HepG2 (cell line): ENCODE data around the gene PLAGL2. TPM values are rescaled to one million over a fixed set of nuclear protein-coding genes. Genes with fewer than 3 reads are reported as not detected.
A peak's percentile ranks its signal among the peaks of the same experiment; 100 is the strongest.

Experiments
- ATAC-seq: fragments of 200-7000 bp; cut with Tn5 transposase; 3 replicates; pipeline ENCODE4 v1.9.1; 2020; ENCODE audit warnings: mild to moderate bottlenecking, moderate library complexity
- BruUV-seq: library from RNA; stranded (reverse); fragments of 400-500 nt; replicated peaks from 2 replicates; lab custom pipeline; 2021; lab: Mats Ljungman, UMichigan
- CTCF ChIA-PET: fragments of 300-600 bp; formaldehyde crosslinking; extraction: SDS; loops from one replicate; lab custom pipeline; 2021; ENCODE audit warnings: low total read pairs, inconsistent platforms, low intra/inter-chr PET ratio; lab: Yijun Ruan, JAX
- POLR2A ChIA-PET: fragments of 350-600 bp; sonication (Branson Sonifier 250); formaldehyde crosslinking; loops from one replicate; lab custom pipeline; 2020; ENCODE audit warnings: antibody characterized with exemption, inconsistent platforms; lab: Yijun Ruan, JAX
- DNase-seq: peaks from one replicate; pipeline ENCODE4 v3.0.0-alpha.2; 2015; ENCODE audit warnings: low spot score
- FAIRE-seq: peaks from 3 replicates; lab custom pipeline; 2011; peaks lifted over from hg19 to GRCh38; lab: Jason Lieb, UNC
- H2AFZ ChIP-seq: one replicate; pipeline ENCODE4 v1.6.1; 2011; ENCODE audit warnings: low read length, inconsistent platforms
- H3K27ac ChIP-seq: fragments of 300-600 bp; 3 replicates; pipeline ENCODE4 v1.8.0; 2011; ENCODE audit warnings: mixed run types, mild to moderate bottlenecking, mixed read lengths, low read length, inconsistent platforms; ENCODE audit not compliant: insufficient read depth; ENCODE audit errors: extremely low read length
- H3K27me3 ChIP-seq, 2 experiments: fragments of 200-600 bp in 1 of 2; 2 replicates in 1 of 2; 3 replicates in 1 of 2; pipeline versions ENCODE4 v1.6.0 to v1.8.0; 2011; ENCODE audit warnings: low read length in 2 of 2, mild to moderate bottlenecking in 2 of 2, moderate library complexity in 2 of 2, inconsistent platforms in 1 of 2; ENCODE audit not compliant: insufficient read depth in 2 of 2, control insufficient read depth in 1 of 2
- H3K36me3 ChIP-seq, 2 experiments: fragments of 200-600 bp in 1 of 2; replicated peaks in 1 of 2; 2 replicates in 1 of 2; 3 replicates in 1 of 2; pipeline versions ENCODE4 v1.5.1 to v1.8.0; 2011; ENCODE audit warnings: low read length in 2 of 2, inconsistent platforms in 1 of 2; ENCODE audit not compliant: insufficient read depth in 2 of 2, control insufficient read depth in 1 of 2
- H3K4me1 ChIP-seq: 2 replicates; pipeline ENCODE4 v1.5.1; 2012; ENCODE audit warnings: low read length, inconsistent platforms; ENCODE audit not compliant: insufficient read depth
- H3K4me2 ChIP-seq: 2 replicates; pipeline ENCODE4 v1.6.0; 2011; ENCODE audit warnings: low read depth, low read length, inconsistent platforms
- H3K4me3 ChIP-seq, 3 experiments: fragments of 200-600 bp in 1 of 3; sonication (generic), shearing (Covaris generic) in 1 of 3; replicated peaks in 1 of 3; 2 replicates each; pipeline ENCODE4 v1.5.1; 2011 to 2016; ENCODE audit warnings: low read length in 3 of 3, inconsistent platforms in 2 of 3, low read depth in 2 of 3, mild to moderate bottlenecking in 2 of 3, control low read depth in 1 of 3, mixed read lengths in 1 of 3; ENCODE audit not compliant: insufficient read depth in 1 of 3
- H3K79me2 ChIP-seq: one replicate; pipeline ENCODE4 v1.6.1; 2011; ENCODE audit warnings: low read length, inconsistent platforms; ENCODE audit not compliant: insufficient read depth
- H3K9ac ChIP-seq: 2 replicates; pipeline ENCODE4 v1.6.0; 2011; ENCODE audit warnings: mild to moderate bottlenecking, low read depth, low read length, inconsistent platforms; ENCODE audit not compliant: insufficient read depth
- H3K9me3 ChIP-seq: 2 replicates; pipeline ENCODE4 v1.5.1; 2012; ENCODE audit warnings: mild to moderate bottlenecking, low read length
- H4K20me1 ChIP-seq: 2 replicates; pipeline ENCODE4 v1.6.0; 2011; ENCODE audit warnings: inconsistent platforms, mild to moderate bottlenecking, low read length, moderate library complexity; ENCODE audit not compliant: insufficient read depth
- AGO2 ChIP-seq: fragments of 200-400 bp; formaldehyde crosslinking; optimal IDR thresholded peaks from 2 replicates; pipeline ENCODE3; 2017; ENCODE audit warnings: mild to moderate bottlenecking, low read depth, low read length, moderate library complexity
- CEBPG ChIP-seq: IDR thresholded peaks from 2 replicates; pipeline ENCODE4 v1.6.1; 2016
- DNMT3B ChIP-seq: conservative IDR thresholded peaks from 2 replicates; pipeline ENCODE4 v1.6.1; 2016; ENCODE audit warnings: missing biosample characterization, control low read depth
- GTF2F1 ChIP-seq: fragments of 150-350 bp; IDR thresholded peaks from 2 replicates; pipeline ENCODE4 v1.6.1; 2014; ENCODE audit warnings: low read length
- HCFC1 ChIP-seq: fragments of 150-350 bp; IDR thresholded peaks from 2 replicates; pipeline ENCODE4 v1.6.1; 2014; ENCODE audit warnings: low read depth, low read length
- HOXA5 ChIP-seq: sonication (generic); formaldehyde crosslinking; IDR thresholded peaks from 2 replicates; pipeline ENCODE4 v1.4.0; 2020; ENCODE audit warnings: missing genetic modification reagents
- TOPORS ChIP-seq: sonication (generic); formaldehyde crosslinking; IDR thresholded peaks from 2 replicates; pipeline ENCODE4 v1.8.0; 2023; ENCODE audit warnings: mild to moderate bottlenecking, missing genetic modification reagents
- ZFYVE20 ChIP-seq: sonication (generic); formaldehyde crosslinking; IDR thresholded peaks from 2 replicates; pipeline ENCODE4 v1.8.0; 2023; ENCODE audit warnings: low read depth, mild to moderate bottlenecking, moderate library complexity, missing genetic modification reagents, borderline replicate concordance
- ZNF20 ChIP-seq: sonication (generic); formaldehyde crosslinking; IDR thresholded peaks from 2 replicates; pipeline ENCODE4 v1.4.0; 2020; ENCODE audit warnings: mild to moderate bottlenecking, moderate library complexity, missing genetic modification reagents
- ZNF33A ChIP-seq: sonication (generic); formaldehyde crosslinking; IDR thresholded peaks from 2 replicates; pipeline ENCODE4 v1.5.1; 2020; ENCODE audit warnings: missing genetic modification reagents, mild to moderate bottlenecking, moderate library complexity, borderline replicate concordance
- ZNF382 ChIP-seq: sonication (generic); formaldehyde crosslinking; IDR thresholded peaks from 2 replicates; pipeline ENCODE4 v1.5.0; 2020; ENCODE audit warnings: missing genetic modification reagents, mild to moderate bottlenecking, borderline replicate concordance
- ZNF547 ChIP-seq: sonication (generic); formaldehyde crosslinking; IDR thresholded peaks from 2 replicates; pipeline ENCODE4 v1.5.1; 2020; ENCODE audit warnings: mild to moderate bottlenecking, missing genetic modification reagents
- ZNF652 ChIP-seq: IDR thresholded peaks from 2 replicates; pipeline ENCODE4 v1.6.1; 2016; ENCODE audit warnings: low read depth, borderline replicate concordance
- ZNF746 ChIP-seq: sonication (generic); formaldehyde crosslinking; IDR thresholded peaks from 2 replicates; pipeline ENCODE4 v1.8.0; 2022; ENCODE audit warnings: mild to moderate bottlenecking, missing genetic modification reagents
- ZNF75D ChIP-seq: sonication (generic); formaldehyde crosslinking; IDR thresholded peaks from 2 replicates; pipeline ENCODE4 v1.8.1; 2023; ENCODE audit warnings: missing genetic modification reagents, mild to moderate bottlenecking, borderline replicate concordance
- ZNF782 ChIP-seq: sonication (generic); formaldehyde crosslinking; IDR thresholded peaks from 2 replicates; pipeline ENCODE4 v1.4.0; 2020; ENCODE audit warnings: missing genetic modification reagents, mild to moderate bottlenecking, borderline replicate concordance
- ZSCAN9 ChIP-seq: IDR thresholded peaks from 2 replicates; pipeline ENCODE4 v1.6.1; 2016; ENCODE audit warnings: borderline replicate concordance
- WGBS: methylation state at CpG from one replicate; pipeline ENCODE4 v1.1.6; 2017; ENCODE audit warnings: low lambda C conversion rate; 5-methylcytosine and 5-hydroxymethylcytosine counted together
- in situ Hi-C: cut with HindIII; loops from 2 replicates; pipeline ENCODE4 v1.10.0; 2017; ENCODE audit warnings: low pct_unique_long_range_greater_than_20kb; ENCODE audit not compliant: extremely low pct_ligation_motif_present
- intact Hi-C: fragments of 100-400 bp; cut with micrococcal nuclease; formaldehyde crosslinking; loops from one replicate; pipeline ENCODE4 v1.10.0; 2022; ENCODE audit not compliant: unreplicated experiment
- polyA plus RNA-seq, 8 experiments: library from polyadenylated mRNA; depleted of rRNA in 3 of 8; stranded (reverse) in 7 of 8; unstranded in 1 of 8; fragments of >200 nt; fragmentation: Illumina TruSeq in 4 of 8; extraction: Trizol in 4 of 8; gene quantifications; 2 replicates each; pipeline versions ENCODE4 v1.2.1 to v1.2.3, GENCODE V29; 2011 to 2016; ENCODE audit warnings: low read depth in 4 of 8, missing spikeins in 1 of 8, mixed read lengths in 1 of 8; ENCODE audit not compliant: insufficient read depth in 1 of 8
- total RNA-seq, 5 experiments: library from RNA; depleted of rRNA; stranded (reverse); fragments of >200 nt; fragmentation: Illumina TruSeq; extraction: Trizol; gene quantifications; 2 replicates each; pipeline ENCODE4 v1.2.3, GENCODE V29; 2016; ENCODE audit warnings: low read depth in 1 of 5
- TF ChIP-seq, protein P1 (sequence below): sonication (generic); formaldehyde crosslinking; IDR thresholded peaks from 2 replicates; pipeline ENCODE4 v1.4.0; 2020; ENCODE audit warnings: missing genetic modification reagents
- TF ChIP-seq, protein P2 (sequence below): sonication (generic); formaldehyde crosslinking; IDR thresholded peaks from 2 replicates; pipeline ENCODE4 v1.4.0; 2020; ENCODE audit warnings: mild to moderate bottlenecking, missing genetic modification reagents
- TF ChIP-seq, protein P3 (sequence below): sonication (generic); formaldehyde crosslinking; IDR thresholded peaks from 2 replicates; pipeline ENCODE4 v1.5.1; 2020; ENCODE audit warnings: mild to moderate bottlenecking, missing genetic modification reagents, moderate library complexity
- TF ChIP-seq, protein P4 (sequence below): sonication (generic); formaldehyde crosslinking; conservative IDR thresholded peaks from 2 replicates; pipeline ENCODE4 v1.4.0; 2020; ENCODE audit warnings: mild to moderate bottlenecking, missing genetic modification reagents, moderate library complexity

PLAGL2 gene
- total and polyA plus RNA-seq, 2 of the 13 experiments (the other 11 are each of a cell fraction or from before 2014, with no cell fraction given) = 15.2 to 15.3 TPM

DNA sequence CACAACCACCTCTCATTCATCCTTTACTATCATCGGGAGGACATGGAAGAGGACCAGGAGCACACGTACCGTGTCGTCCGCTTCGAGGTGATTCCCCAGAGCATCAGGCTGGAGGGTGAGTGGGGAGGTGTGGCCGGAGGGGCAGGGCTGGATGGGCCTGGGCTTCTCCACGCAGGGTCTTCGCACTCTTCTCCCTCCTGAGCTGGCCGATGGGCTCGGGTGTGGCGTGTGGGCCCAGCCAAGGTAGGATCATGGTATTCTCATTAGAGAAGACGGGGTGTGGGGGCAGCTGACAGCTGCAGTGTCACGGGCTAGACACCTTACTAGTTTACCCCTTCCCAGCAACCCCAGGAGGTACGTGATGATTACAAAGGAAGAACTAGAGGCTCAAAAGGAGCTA is 64.6 kb downstream of the PLAGL2 start:
- CTCF ChIA-PET = no interaction called here
- Histone ChIP-seq H3K79me2 (no peaks in the 10 kb centered on the region), H2AFZ (no peak overlapping the region), H3K4me1 (peaks cover 9% of the 10 kb centered on the region; the same call in 1 of the 2 replicates), H3K27me3 (no peaks in the 10 kb centered on the region), H3K4me3 (no peak overlapping the region), H4K20me1 (no peaks in the 10 kb centered on the region), H3K36me3 (peaks cover 69 to 93% of the 10 kb centered on the region in 2 experiments), H3K9me3 (no peaks in the 10 kb centered on the region), H3K9ac (no peak overlapping the region), H3K4me2 (no peak overlapping the region), H3K27ac (no peak overlapping the region)
- BruUV-seq = no TSS peak
- POLR2A ChIA-PET = no interaction called here
- in situ Hi-C loops = no loop called here
- intact Hi-C loops = no loop called here
- ATAC-seq (no peak), FAIRE-seq (no peak), DNase-seq (no peak)
- whole genome bisulfite sequencing = over 99% methylated on average over 15 of the region's 15 CpGs
- TF ChIP-seq TOPORS (no peak), HOXA5 (CRISPR knock-in tag) (no peak), DNMT3B (CRISPR knock-in tag) (no peak), GTF2F1 (no peak), ZNF382 (CRISPR knock-in tag) (no peak), ZSCAN9 (CRISPR knock-in tag) (no peak), ZFYVE20 (CRISPR knock-in tag) (no peak), ZNF33A (no peak), ZNF652 (no peak), ZNF75D (CRISPR knock-in tag) (no peak), ZNF547 (CRISPR knock-in tag) (no peak), AGO2 (peak; percentile 43), CEBPG (no peak), ZNF782 (CRISPR knock-in tag) (no peak), ZNF20 (no peak), ZNF746 (CRISPR knock-in tag) (no peak), HCFC1 (no peak)
- TF ChIP-seq, protein P1, sequence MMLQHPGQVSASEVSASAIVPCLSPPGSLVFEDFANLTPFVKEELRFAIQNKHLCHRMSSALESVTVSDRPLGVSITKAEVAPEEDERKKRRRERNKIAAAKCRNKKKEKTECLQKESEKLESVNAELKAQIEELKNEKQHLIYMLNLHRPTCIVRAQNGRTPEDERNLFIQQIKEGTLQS (CRISPR knock-in tag) = no peak
- TF ChIP-seq, protein P2, sequence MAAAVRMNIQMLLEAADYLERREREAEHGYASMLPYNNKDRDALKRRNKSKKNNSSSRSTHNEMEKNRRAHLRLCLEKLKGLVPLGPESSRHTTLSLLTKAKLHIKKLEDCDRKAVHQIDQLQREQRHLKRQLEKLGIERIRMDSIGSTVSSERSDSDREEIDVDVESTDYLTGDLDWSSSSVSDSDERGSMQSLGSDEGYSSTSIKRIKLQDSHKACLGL = 0 out of 2 replicates have a peak, but pooled peaks have one; percentile 34
- TF ChIP-seq, protein P3, sequence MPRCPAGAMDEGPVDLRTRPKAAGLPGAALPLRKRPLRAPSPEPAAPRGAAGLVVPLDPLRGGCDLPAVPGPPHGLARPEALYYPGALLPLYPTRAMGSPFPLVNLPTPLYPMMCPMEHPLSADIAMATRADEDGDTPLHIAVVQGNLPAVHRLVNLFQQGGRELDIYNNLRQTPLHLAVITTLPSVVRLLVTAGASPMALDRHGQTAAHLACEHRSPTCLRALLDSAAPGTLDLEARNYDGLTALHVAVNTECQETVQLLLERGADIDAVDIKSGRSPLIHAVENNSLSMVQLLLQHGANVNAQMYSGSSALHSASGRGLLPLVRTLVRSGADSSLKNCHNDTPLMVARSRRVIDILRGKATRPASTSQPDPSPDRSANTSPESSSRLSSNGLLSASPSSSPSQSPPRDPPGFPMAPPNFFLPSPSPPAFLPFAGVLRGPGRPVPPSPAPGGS (CRISPR knock-in tag) = no peak
- TF ChIP-seq, protein P4, sequence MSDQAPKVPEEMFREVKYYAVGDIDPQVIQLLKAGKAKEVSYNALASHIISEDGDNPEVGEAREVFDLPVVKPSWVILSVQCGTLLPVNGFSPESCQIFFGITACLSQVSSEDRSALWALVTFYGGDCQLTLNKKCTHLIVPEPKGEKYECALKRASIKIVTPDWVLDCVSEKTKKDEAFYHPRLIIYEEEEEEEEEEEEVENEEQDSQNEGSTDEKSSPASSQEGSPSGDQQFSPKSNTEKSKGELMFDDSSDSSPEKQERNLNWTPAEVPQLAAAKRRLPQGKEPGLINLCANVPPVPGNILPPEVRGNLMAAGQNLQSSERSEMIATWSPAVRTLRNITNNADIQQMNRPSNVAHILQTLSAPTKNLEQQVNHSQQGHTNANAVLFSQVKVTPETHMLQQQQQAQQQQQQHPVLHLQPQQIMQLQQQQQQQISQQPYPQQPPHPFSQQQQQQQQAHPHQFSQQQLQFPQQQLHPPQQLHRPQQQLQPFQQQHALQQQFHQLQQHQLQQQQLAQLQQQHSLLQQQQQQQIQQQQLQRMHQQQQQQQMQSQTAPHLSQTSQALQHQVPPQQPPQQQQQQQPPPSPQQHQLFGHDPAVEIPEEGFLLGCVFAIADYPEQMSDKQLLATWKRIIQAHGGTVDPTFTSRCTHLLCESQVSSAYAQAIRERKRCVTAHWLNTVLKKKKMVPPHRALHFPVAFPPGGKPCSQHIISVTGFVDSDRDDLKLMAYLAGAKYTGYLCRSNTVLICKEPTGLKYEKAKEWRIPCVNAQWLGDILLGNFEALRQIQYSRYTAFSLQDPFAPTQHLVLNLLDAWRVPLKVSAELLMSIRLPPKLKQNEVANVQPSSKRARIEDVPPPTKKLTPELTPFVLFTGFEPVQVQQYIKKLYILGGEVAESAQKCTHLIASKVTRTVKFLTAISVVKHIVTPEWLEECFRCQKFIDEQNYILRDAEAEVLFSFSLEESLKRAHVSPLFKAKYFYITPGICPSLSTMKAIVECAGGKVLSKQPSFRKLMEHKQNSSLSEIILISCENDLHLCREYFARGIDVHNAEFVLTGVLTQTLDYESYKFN (CRISPR knock-in tag) = no peak
